GM12892 (cell line): Measurements from ENCODE around the gene NUFIP2.

Experiments
- POLR2A ChIP-seq: IDR thresholded peaks from 2 replicates; pipeline ENCODE4 v1.6.1; 2011; ENCODE audit warnings: low read depth, low read length, control low read depth
- TAF1 ChIP-seq: IDR thresholded peaks from 2 replicates; pipeline ENCODE4 v1.6.1; 2011; ENCODE audit warnings: low read depth, mild to moderate bottlenecking, control low read depth, low read length, borderline replicate concordance

- no peak for TF ChIP-seq POLR2A
- no peak for TF ChIP-seq TAF1
Measured at GRCh38 chr17:29214215-29215146, 79.5 kb downstream of the NUFIP2 start.
